HG03025 (cell line): Measurements from ENCODE around the gene OLIG3.

Experiments used
- ATAC-seq: cut with Tn5 transposase; IDR thresholded peaks from one replicate; pipeline ENCODE4 v1.9.1; 2021; ENCODE audit warnings: mild to moderate bottlenecking, moderate library complexity; ENCODE audit not compliant: unreplicated experiment, low FRiP score

Gene OLIG3

DNA sequence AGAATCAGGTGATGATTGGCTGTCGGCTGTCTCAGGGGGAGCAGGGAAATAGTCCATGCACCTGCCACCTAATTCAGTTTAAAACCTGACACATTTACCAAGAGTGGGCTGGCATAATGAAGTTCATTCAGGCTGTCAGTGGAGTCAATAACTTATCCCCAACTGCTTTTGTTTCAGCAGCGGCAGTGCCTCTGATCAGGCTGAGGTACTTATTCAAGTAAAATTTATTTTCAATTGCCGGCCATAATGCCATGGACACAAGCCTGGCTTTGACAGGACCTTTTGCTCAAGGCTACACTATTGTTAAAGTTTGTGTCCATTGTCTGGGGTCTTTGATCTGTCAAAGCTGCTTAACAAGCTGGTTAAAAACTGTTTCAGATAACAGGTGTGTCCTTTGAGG is 20.6 kb downstream of the OLIG3 start:
- no peak for ATAC-seq

GRCh38 chr6:137472641-137473137 is 21.5 kb downstream of the OLIG3 start:
- no peak for ATAC-seq

DNA sequence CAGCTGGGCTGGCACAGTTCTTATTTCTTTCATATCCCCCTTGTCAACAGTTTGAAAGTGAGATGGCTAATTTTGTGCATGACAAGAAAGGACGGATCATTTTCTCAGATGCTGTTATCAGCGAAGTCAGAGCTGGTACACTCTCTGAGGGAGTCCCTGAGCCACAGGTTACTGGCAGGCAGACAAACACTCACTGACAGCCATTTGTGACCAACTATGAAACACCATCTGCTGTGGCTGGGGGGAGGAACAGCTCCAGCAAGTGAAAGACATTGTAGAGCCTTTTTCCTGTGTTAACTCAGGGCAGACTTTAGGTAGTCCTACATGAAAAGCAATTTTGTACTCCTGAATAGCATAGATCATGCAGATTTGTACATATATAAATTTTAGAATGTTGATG is 22.2 kb downstream of the OLIG3 start:
- no peak for ATAC-seq

DNA sequence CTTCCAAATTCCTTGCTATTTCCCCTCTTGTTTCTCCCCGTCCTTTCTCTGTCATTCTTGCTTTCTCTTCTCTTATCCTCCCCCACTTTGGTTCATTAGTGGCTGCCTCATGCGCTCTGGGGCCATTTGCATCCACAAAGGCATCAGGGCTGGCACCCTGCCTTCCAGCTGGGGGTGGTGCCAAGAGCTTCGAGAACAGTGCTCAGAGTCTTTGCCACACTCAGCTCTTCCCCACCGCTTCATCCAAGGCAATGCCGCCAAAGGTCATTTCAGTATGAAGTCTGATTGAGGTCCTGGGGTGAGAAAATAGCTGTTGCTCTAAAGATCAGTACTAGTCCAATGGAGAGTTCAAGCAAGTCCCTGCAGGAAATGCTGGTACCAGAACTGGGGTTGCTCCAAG is 22.7 kb downstream of the OLIG3 start:
- no peak for ATAC-seq

GRCh38 chr6:137467211-137467610 is 27.0 kb downstream of the OLIG3 start:
- ATAC-seq = no peak

GRCh38 chr6:137465378-137466009 is 28.7 kb downstream of the OLIG3 start:
- ATAC-seq = no peak

DNA sequence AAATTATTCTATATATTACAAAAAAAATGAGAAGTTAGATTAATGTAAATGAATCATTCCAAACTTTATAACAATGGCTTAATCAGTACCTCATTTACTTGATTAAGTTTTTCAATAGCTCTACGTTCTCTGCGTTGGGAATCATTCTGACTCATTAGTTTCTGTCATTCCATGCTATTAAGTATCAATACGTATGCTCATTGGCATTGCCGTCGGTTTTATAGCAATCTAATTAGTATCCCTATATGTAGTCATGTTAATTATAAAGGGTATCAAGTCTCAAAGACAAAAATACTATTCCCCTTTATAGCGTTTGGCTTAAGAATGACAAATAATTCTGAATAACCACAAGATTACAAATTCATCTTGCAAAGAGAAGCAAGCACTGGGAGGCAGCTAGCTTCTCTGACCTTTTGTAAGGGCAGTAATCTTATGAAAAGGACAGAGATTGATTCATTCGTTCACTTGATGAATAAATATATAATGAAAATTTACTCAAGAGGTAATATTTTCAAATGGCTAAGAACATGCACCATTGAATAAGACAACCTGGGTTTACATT is 41.8 kb downstream of the OLIG3 start:
- ATAC-seq = no peak

GRCh38 chr6:137443901-137444300 is 50.3 kb downstream of the OLIG3 start:
- no peak for ATAC-seq
